GM12878 (cell line): ENCODE results near the gene FIGNL2. TPM values are rescaled to one million over a fixed set of nuclear protein-coding genes. Genes with fewer than 3 reads are reported as not detected.

Source experiments
- ATAC-seq: fragments of 200-7000 bp; cut with Tn5 transposase; 3 replicates; pipeline ENCODE4 v1.9.1; 2020; ENCODE audit warnings: mild to moderate bottlenecking, moderate library complexity
- BruUV-seq: library from RNA; stranded (reverse); fragments of 400-500 nt; replicated peaks from 2 replicates; lab custom pipeline; 2021; lab: Mats Ljungman, UMichigan
- CTCF ChIA-PET: fragments of 300-600 bp; sonication (Branson Sonifier 250); formaldehyde crosslinking; extraction: SDS; loops from one replicate; lab custom pipeline; 2021; ENCODE audit warnings: inconsistent platforms; lab: Yijun Ruan, JAX
- POLR2A ChIA-PET: fragments of 350-600 bp; formaldehyde crosslinking; extraction: SDS; loops from one replicate; lab custom pipeline; 2021; ENCODE audit warnings: inconsistent platforms; lab: Charles Lee
- RAD21 ChIA-PET: fragments of 300-600 bp; sonication (Branson Sonifier 250); formaldehyde crosslinking; loops from one replicate; lab custom pipeline; 2023; ENCODE audit warnings: antibody characterized with exemption; ENCODE audit not compliant: unreplicated experiment; lab: Charles Lee
- SMC1A ChIA-PET: fragments of 300-600 bp; sonication (Branson Sonifier 250); formaldehyde crosslinking; loops from one replicate; lab custom pipeline; 2023; ENCODE audit not compliant: unreplicated experiment, uncharacterized antibody; lab: Charles Lee
- DNase-seq: peaks from one replicate; pipeline ENCODE4 v3.0.0-alpha.2; 2011; ENCODE audit warnings: low read depth, low spot score
- FAIRE-seq: peaks from 3 replicates; lab custom pipeline; 2011; peaks lifted over from hg19 to GRCh38; lab: Jason Lieb, UNC
- H2AFZ ChIP-seq: 2 replicates; pipeline ENCODE4 v1.6.0; 2011; ENCODE audit warnings: low read depth, low read length, control low read depth; ENCODE audit not compliant: control insufficient read depth
- H3K27ac ChIP-seq: 2 replicates; pipeline ENCODE4 v1.5.1; 2011; ENCODE audit warnings: control low read depth; ENCODE audit not compliant: control insufficient read depth, insufficient read depth
- H3K27me3 ChIP-seq, 2 experiments: replicated peaks in 1 of 2; 2 replicates each; pipeline versions ENCODE4 v1.6.0 to v1.6.1; 2011; ENCODE audit warnings: low read length in 1 of 2; ENCODE audit not compliant: control insufficient read depth in 2 of 2, insufficient read depth in 2 of 2
- H3K36me3 ChIP-seq, 2 experiments: 2 replicates each; pipeline ENCODE4 v1.5.1; 2011; ENCODE audit warnings: low read length in 1 of 2; ENCODE audit not compliant: control insufficient read depth in 2 of 2, insufficient read depth in 2 of 2
- H3K4me1 ChIP-seq: 2 replicates; pipeline ENCODE4 v1.6.1; 2011; ENCODE audit warnings: mild to moderate bottlenecking, low read length, moderate library complexity, mixed read lengths; ENCODE audit not compliant: control insufficient read depth, insufficient read depth
- H3K4me2 ChIP-seq: 2 replicates; pipeline ENCODE4 v1.6.0; 2011; ENCODE audit warnings: control low read depth; ENCODE audit not compliant: control insufficient read depth, insufficient read depth
- H3K4me3 ChIP-seq: fragments of 200-600 bp; sonication (generic); 2 replicates; pipeline ENCODE4 v1.5.1; 2016
- H3K79me2 ChIP-seq: 2 replicates; pipeline ENCODE4 v1.6.0; 2011; ENCODE audit warnings: low read length; ENCODE audit not compliant: control insufficient read depth, insufficient read depth
- H3K9ac ChIP-seq: 2 replicates; pipeline ENCODE4 v1.8.0; 2011; ENCODE audit warnings: low read length, control low read depth, mixed read lengths; ENCODE audit not compliant: control insufficient read depth, insufficient read depth
- H3K9me3 ChIP-seq: replicated peaks from 3 replicates; pipeline ENCODE4 v1.5.1; 2011; ENCODE audit warnings: mild to moderate bottlenecking, low read length; ENCODE audit not compliant: control insufficient read depth, insufficient read depth
- H4K20me1 ChIP-seq: 2 replicates; pipeline ENCODE4 v1.6.0; 2011; ENCODE audit not compliant: control insufficient read depth, insufficient read depth
- ASH2L ChIP-seq: fragments of 300-600, 200-600 bp; sonication (generic); IDR thresholded peaks from 2 replicates; pipeline ENCODE4 v1.6.1; 2017; ENCODE audit warnings: low read depth, mild to moderate bottlenecking, borderline replicate concordance
- ATF3 ChIP-seq: IDR thresholded peaks from 2 replicates; pipeline ENCODE4 v1.6.1; 2011; ENCODE audit warnings: low read depth, mild to moderate bottlenecking, low read length, moderate library complexity, borderline replicate concordance; ENCODE audit errors: extremely low read depth
- BRCA1 ChIP-seq: IDR thresholded peaks from 2 replicates; pipeline ENCODE4 v1.6.1; 2011; ENCODE audit warnings: low read depth, low read length, improper control_type of control experiment
- CBFB ChIP-seq: IDR thresholded peaks from 2 replicates; pipeline ENCODE4 v1.6.1; 2016; ENCODE audit warnings: antibody characterized with exemption, low read depth
- CHD1 ChIP-seq: IDR thresholded peaks from 2 replicates; pipeline ENCODE4 v1.6.1; 2012; ENCODE audit warnings: low read depth, low read length, improper control_type of control experiment
- CHD2 ChIP-seq: IDR thresholded peaks from 2 replicates; pipeline ENCODE4 v1.6.1; 2011; ENCODE audit warnings: low read depth, low read length, improper control_type of control experiment, borderline replicate concordance
- E2F8 ChIP-seq: fragments of 450-650 bp; IDR thresholded peaks from 2 replicates; pipeline ENCODE4 v1.6.1; 2018; ENCODE audit warnings: mild to moderate bottlenecking, low read depth, moderate library complexity; ENCODE audit not compliant: partially characterized antibody
- HDGF ChIP-seq: fragments of 450-650 bp; IDR thresholded peaks from 2 replicates; pipeline ENCODE4 v1.6.1; 2016; ENCODE audit warnings: antibody characterized with exemption
- IKZF1 ChIP-seq: fragments of 450-650 bp; conservative IDR thresholded peaks from 2 replicates; pipeline ENCODE4 v1.6.1; 2017; ENCODE audit warnings: antibody characterized with exemption, mild to moderate bottlenecking
- IKZF2 ChIP-seq, 2 experiments: fragments of 450-650 bp; IDR thresholded peaks; 2 replicates each; pipeline ENCODE4 v1.6.1; 2017; ENCODE audit warnings: mild to moderate bottlenecking in 2 of 2, moderate library complexity in 2 of 2
- KLF5 ChIP-seq: fragments of 450-650 bp; IDR thresholded peaks from 2 replicates; pipeline ENCODE4 v1.6.1; 2014; ENCODE audit warnings: mild to moderate bottlenecking; ENCODE audit not compliant: partially characterized antibody
- PAX8 ChIP-seq: fragments of 450-650 bp; IDR thresholded peaks from 2 replicates; pipeline ENCODE4 v1.6.1; 2017; ENCODE audit warnings: mild to moderate bottlenecking, moderate library complexity
- STAT1 ChIP-seq: fragments of 450-650 bp; conservative IDR thresholded peaks from 2 replicates; pipeline ENCODE4 v1.6.1; 2014; ENCODE audit warnings: antibody characterized with exemption, mild to moderate bottlenecking
- TARDBP ChIP-seq: IDR thresholded peaks from 2 replicates; pipeline ENCODE4 v1.6.1; 2016; ENCODE audit warnings: borderline replicate concordance
- ZBTB4 ChIP-seq: fragments of 450-650 bp; formaldehyde crosslinking; IDR thresholded peaks from 2 replicates; pipeline ENCODE4 v1.4.0; 2022; ENCODE audit warnings: mild to moderate bottlenecking, moderate library complexity
- ZNF217 ChIP-seq: fragments of 450-650 bp; IDR thresholded peaks from 2 replicates; pipeline ENCODE4 v1.6.1; 2017; ENCODE audit warnings: antibody characterized with exemption, mild to moderate bottlenecking
- WGBS: methylation state at CpG from one replicate; pipeline ENCODE4 v1.1.6; 2016; ENCODE audit warnings: low lambda C conversion rate; ENCODE audit not compliant: insufficient replicate concordance, insufficient coverage; ENCODE audit errors: missing lambda C conversion rate; 5-methylcytosine and 5-hydroxymethylcytosine counted together
- in situ Hi-C: fragments of 300-500 bp; cut with MboI; formaldehyde crosslinking; loops from 9 replicates; pipeline ENCODE4 v1.14.3; 2018; ENCODE audit warnings: mixed read lengths
- intact Hi-C: fragments of 100-400 bp; cut with micrococcal nuclease; formaldehyde crosslinking; loops from one replicate; pipeline ENCODE4 v1.14.2; 2022; ENCODE audit not compliant: unreplicated experiment
- polyA plus RNA-seq, 11 experiments: library from polyadenylated mRNA; depleted of rRNA in 4 of 11; unstranded in 6 of 11; stranded (reverse) in 5 of 11; fragments of >200 nt; fragmentation: Nextera tagmentation in 4 of 11; fragmentation: Illumina TruSeq in 1 of 11; extraction: Ambion mirVana in 4 of 11; extraction: Trizol in 1 of 11; gene quantifications; 1 replicate in 1 of 11; 2 replicates in 10 of 11; pipeline versions ENCODE4 v1.2.1 to v1.2.3, GENCODE V29; 2011 to 2016; ENCODE audit warnings: inconsistent platforms in 2 of 11, missing spikeins in 2 of 11, low read depth in 1 of 11
- total RNA-seq, 4 experiments: library from RNA; depleted of rRNA in 3 of 4; stranded (reverse); fragments of >200 nt in 3 of 4; fragmentation: Illumina TruSeq in 1 of 4; extraction: Trizol in 1 of 4; gene quantifications; 2 replicates each; pipeline versions ENCODE4 v1.2.1 to v1.2.3, GENCODE V29; 2013 to 2021

FIGNL2 gene
- total and polyA plus RNA-seq, 10 of the 15 experiments (the other 5 are each of a cell fraction or from before 2014, with no cell fraction given), result not detected

GRCh38 chr12:51848841-51849735, 570 bp upstream of the FIGNL2 start (continued):
- TF ChIP-seq ZBTB4 (CRISPR knock-in tag) (no peak), ZNF217 (no peak), BRCA1 (no peak)

- Histone ChIP-seq H3K4me1 (no peaks in the 10 kb centered on the region), H3K27ac (no peak overlapping the region), H3K36me3 (no peaks in the 10 kb centered on the region), H3K4me3 (no peak overlapping the region), H3K27me3 (peaks cover under 1 to 8% of the 10 kb centered on the region in 2 experiments; a peak in 3 of 4 replicates), H3K79me2 (no peaks in the 10 kb centered on the region), H3K9me3 (no peaks in the 10 kb centered on the region), H3K4me2 (no peak overlapping the region), H3K9ac (no peak overlapping the region), H2AFZ (no peak overlapping the region), H4K20me1 (no peaks in the 10 kb centered on the region)
- FAIRE-seq (no peak), DNase-seq (no peak), ATAC-seq (no peak)
- CTCF ChIA-PET, result no interaction called here
- no TSS peak for BruUV-seq
- POLR2A ChIA-PET, result no interaction called here
- SMC1A ChIA-PET, result no interaction called here
- in situ Hi-C loops, result no loop called here
- RAD21 ChIA-PET, result no interaction called here
- intact Hi-C loops, result no loop called here
- WGBS, result 2% methylated on average over 19 of the region's 40 CpGs
- no peak for TF ChIP-seq CBFB
- TF ChIP-seq ATF3, result no peak
- no peak for TF ChIP-seq HDGF
- TF ChIP-seq TARDBP, result no peak
- no peak for TF ChIP-seq CHD2
- TF ChIP-seq IKZF1, result no peak
- TF ChIP-seq IKZF2 (IDR thresholded peaks at IDR 0.05), result no peak
- TF ChIP-seq KLF5, result no peak
- no peak for TF ChIP-seq STAT1
- no peak for TF ChIP-seq PAX8
- TF ChIP-seq ASH2L, result no peak
- TF ChIP-seq CHD1, result no peak
- no peak for TF ChIP-seq E2F8
Observed at GRCh38 chr12:51847643-51848325, 734 bp downstream of the FIGNL2 start.
